GM12891 (cell line): ENCODE measurements around the gene FGF18.

Experiments used
- POLR2A ChIP-seq: IDR thresholded peaks from 2 replicates; pipeline ENCODE4 v1.6.1; 2011; ENCODE audit warnings: low read depth, low read length, control low read depth
- POLR2AphosphoS5 ChIP-seq: IDR thresholded peaks from 2 replicates; pipeline ENCODE4 v1.6.1; 2011; ENCODE audit warnings: low read depth, low read length, control low read depth
- POU2F2 ChIP-seq: IDR thresholded peaks from 2 replicates; pipeline ENCODE4 v1.6.1; 2011; ENCODE audit warnings: low read depth, mild to moderate bottlenecking, control low read depth, low read length, moderate library complexity
- SPI1 ChIP-seq: IDR thresholded peaks from 2 replicates; pipeline ENCODE4 v1.6.1; 2011; ENCODE audit warnings: low read depth, low read length, control low read depth
- TAF1 ChIP-seq: IDR thresholded peaks from 2 replicates; pipeline ENCODE4 v1.6.1; 2011; ENCODE audit warnings: low read depth, low read length, control low read depth

- TF ChIP-seq POLR2A = no peak
- no peak for TF ChIP-seq POLR2AphosphoS5
- TF ChIP-seq TAF1 = no peak
- TF ChIP-seq POU2F2 = no peak
- no peak for TF ChIP-seq SPI1
Measured at GRCh38 chr5:171451421-171451820, 32.0 kb downstream of the FGF18 start.
